Measurements from ENCODE around the gene SLC19A2. TPM values are rescaled to one million over a fixed set of nuclear protein-coding genes. Genes with fewer than 3 reads are reported as not detected.

Gene SLC19A2
- total RNA-seq, 2 donors from 2014 or later, result 10.6 to 18.7 TPM

DNA sequence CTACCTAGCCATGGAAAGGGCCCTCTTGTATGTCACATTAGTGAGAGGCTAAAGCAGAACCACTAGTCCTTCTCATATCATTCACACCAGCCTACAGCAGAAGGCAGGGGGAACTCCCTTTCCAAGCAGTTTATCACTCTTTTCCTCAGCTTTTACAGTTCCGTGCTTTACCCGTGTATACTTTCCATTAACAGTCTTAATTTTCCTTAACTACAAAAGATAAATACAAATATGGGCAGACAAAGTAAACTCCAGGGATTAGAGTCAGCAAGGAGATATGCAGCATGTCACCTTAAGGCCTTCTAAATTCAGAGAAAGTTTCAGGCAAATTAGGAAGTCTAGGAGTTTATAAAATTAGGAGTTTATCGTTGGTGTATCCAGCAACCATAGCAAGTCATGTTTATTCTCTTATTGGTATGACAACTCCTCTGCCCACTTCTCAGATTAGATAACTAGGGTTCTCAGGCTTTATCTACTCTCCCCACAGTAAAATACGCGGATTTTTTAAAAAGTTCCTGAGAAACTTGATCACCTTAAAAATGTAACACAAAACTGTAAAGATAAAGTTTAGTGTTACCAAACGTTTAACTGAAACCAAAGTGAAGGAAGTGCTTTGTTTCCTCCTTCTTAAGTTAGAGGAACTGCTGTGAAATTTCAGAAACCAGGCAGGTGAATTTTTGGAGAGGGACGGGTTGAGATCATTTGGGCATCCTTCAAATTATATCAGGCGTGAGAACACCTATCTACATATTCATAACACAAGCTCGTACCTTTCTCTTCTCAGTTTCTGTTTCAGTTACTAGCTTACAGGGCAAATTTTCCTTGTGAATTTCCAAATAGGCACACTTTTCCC, 42.7 kb upstream of the SLC19A2 start:
- intact Hi-C loops (cut with DNase I), result no loop called here
- 48% methylated on average over 9 of the region's 9 CpGs for WGBS
- Histone ChIP-seq H3K27me3 (replicated peaks; ENCODE audit: insufficient read depth) (no peaks in the 10 kb centered on the region), H3K4me3 (no peak overlapping the region), H3K36me3 (no peaks in the 10 kb centered on the region), H3K27ac (peak overlapping the region; percentile 30 to 78), H3K9me3 (no peaks in the 10 kb centered on the region), H3K4me1 (replicated peaks) (no peaks in the 10 kb centered on the region)
- TF ChIP-seq CTCF (IDR thresholded peaks at IDR 0.05) (no peak), POLR2AphosphoS5 (IDR thresholded peaks at IDR 0.05) (no peak), POLR2A (IDR thresholded peaks at IDR 0.05) (no peak)
- no peak for DNase-seq (ENCODE audit: low spot score)

DNA sequence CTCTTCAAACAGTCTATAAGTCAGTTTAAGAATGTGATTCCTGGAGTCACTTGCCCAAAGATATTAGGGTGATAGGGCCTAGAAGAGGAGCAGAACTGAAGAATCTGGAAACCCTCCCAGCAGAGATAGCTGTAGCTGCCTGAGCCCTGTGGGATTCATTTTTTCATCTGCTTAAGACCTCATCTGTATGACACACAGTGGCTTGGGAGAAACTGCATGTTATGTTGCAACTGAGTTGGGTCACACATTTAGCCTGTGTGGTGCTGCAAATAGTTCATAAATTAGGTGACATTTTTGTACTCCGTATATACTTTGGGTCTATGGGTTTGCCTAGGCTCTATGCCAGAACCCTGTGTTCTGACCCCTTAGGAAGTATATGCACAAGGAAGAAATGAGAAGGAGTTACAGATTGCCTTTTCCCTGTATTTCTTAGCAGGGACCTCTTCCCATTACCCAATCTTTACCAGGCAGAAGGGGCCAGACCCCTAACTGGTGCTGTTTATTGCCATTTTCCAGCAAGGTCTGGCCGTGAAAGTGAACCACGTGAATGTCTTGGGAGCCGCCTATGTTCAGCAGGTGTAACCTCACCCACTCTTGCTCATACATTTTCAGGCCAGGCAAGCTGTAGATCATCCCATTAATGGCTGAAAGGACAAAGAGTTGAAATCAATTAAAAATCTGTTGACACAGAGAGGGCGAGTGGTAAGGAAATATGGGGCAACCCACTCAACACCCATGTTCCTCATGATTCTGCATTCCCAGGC, 41.9 kb upstream of the SLC19A2 start:
- intact Hi-C loops (cut with DNase I), result no loop called here
- TF ChIP-seq CTCF (IDR thresholded peaks at IDR 0.05), result no peak
- TF ChIP-seq POLR2A (IDR thresholded peaks at IDR 0.05), result no peak
- TF ChIP-seq POLR2AphosphoS5 (IDR thresholded peaks at IDR 0.05), result no peak
- DNase-seq (ENCODE audit: low spot score), result no peak
- H3K4me3 ChIP-seq, result no peak overlapping the region
- 76% methylated on average over 5 of the region's 5 CpGs for WGBS
- no peaks in the 10 kb centered on the region for H3K27me3 ChIP-seq (replicated peaks; ENCODE audit: insufficient read depth)
- no peak overlapping the region for H3K27ac ChIP-seq
- no peaks in the 10 kb centered on the region for H3K4me1 ChIP-seq (replicated peaks)
- H3K9me3 ChIP-seq, result no peaks in the 10 kb centered on the region
- H3K36me3 ChIP-seq, result no peaks in the 10 kb centered on the region

DNA sequence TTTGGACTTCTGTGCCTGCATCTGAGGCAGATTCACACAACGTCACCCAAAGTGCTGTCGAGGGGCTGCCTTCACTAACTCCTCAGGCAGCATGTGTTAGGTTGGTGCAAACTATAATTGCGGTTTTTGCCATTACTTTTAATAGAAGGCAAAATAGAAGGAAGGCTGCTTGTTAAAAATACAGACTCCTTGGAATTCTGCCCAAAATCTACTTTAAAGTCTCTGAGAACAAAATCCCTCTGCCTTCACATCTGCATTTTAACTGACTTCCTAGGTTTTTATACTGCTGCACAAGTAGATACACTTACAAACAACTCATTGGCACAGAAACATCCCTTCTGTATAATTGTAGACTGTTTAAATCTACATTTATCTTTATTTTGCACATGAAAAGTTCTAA, 41.3 kb upstream of the SLC19A2 start:
- no peak overlapping the region for H3K4me3 ChIP-seq
- WGBS, result 62% methylated on average over 3 of the region's 3 CpGs
- no peaks in the 10 kb centered on the region for H3K27me3 ChIP-seq (replicated peaks; ENCODE audit: insufficient read depth)
- H3K36me3 ChIP-seq, result no peaks in the 10 kb centered on the region
- no peak for DNase-seq (ENCODE audit: low spot score)
- TF ChIP-seq POLR2A (IDR thresholded peaks at IDR 0.05) (no peak), CTCF (IDR thresholded peaks at IDR 0.05) (no peak), POLR2AphosphoS5 (IDR thresholded peaks at IDR 0.05) (no peak)
- H3K4me1 ChIP-seq (replicated peaks), result no peaks in the 10 kb centered on the region
- intact Hi-C loops (cut with DNase I), result no loop called here
- no peaks in the 10 kb centered on the region for H3K9me3 ChIP-seq
- H3K27ac ChIP-seq, result no peak overlapping the region

GRCh38 chr1:169526120-169526832, 40.5 kb upstream of the SLC19A2 start:
- intact Hi-C loops (cut with DNase I), result no loop called here
- Histone ChIP-seq H3K9me3 (no peaks in the 10 kb centered on the region), H3K27ac (no peak overlapping the region), H3K36me3 (no peaks in the 10 kb centered on the region), H3K4me3 (no peak overlapping the region), H3K4me1 (replicated peaks) (no peaks in the 10 kb centered on the region), H3K27me3 (replicated peaks; ENCODE audit: insufficient read depth) (no peaks in the 10 kb centered on the region)
- 88% methylated on average over 1 of the region's 1 CpG for WGBS
- TF ChIP-seq CTCF (IDR thresholded peaks at IDR 0.05) (no peak), POLR2A (IDR thresholded peaks at IDR 0.05) (no peak), POLR2AphosphoS5 (IDR thresholded peaks at IDR 0.05) (no peak)
- no peak for DNase-seq (ENCODE audit: low spot score)

Data from prostate gland (tissue), 2 donors.